Activated CD4-positive, alpha-beta T cell treated with anti-CD3 and anti-CD28 coated beads, Interleukin-2, amount 50 U/mL, for 24 hours (primary cell): ENCODE data around the gene SLC35C1.

Experiments used
- DNase-seq, 2 donors: peaks; one replicate each; pipeline ENCODE4 v3.0.0-alpha.2; 2020; ENCODE audit warnings: low read depth in 1 of 2, low spot score in 1 of 2

SLC35C1 gene

DNA sequence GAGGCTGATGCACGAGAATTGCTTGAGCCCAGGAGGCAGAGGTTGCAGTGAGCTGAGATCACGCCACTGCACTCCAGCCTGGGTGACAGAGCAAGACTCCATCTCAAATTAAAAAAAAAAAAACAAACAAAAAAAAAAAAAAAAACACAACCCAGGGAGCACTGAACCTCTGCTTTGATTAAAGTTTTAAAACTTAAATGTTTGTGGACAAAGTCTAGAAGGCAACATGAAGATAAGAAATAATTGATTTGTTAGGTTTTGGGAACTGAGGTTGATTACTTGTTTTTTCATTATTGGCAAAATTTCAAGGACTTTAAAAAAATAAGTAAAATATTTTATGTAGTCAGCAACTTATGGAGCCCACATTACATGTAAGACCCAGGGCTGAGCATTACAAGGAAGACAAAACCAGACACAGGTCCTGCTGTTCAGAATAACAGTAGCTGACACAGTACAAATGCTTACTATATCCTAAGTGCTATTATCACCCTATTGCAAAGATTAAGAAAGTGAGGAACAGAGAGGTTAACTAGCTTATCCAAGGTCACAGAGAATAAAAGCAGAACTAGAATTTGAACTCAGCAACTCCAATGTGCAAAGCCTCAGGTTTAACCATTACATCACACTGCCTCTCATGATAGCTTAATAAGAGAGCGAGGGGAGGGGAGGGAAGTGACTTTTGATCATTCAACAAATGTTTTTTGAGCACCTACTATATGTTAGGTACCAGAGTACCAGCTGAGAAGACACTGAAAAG lies 40.1 kb downstream of the SLC35C1 start:
- DNase-seq, result no peak

DNA sequence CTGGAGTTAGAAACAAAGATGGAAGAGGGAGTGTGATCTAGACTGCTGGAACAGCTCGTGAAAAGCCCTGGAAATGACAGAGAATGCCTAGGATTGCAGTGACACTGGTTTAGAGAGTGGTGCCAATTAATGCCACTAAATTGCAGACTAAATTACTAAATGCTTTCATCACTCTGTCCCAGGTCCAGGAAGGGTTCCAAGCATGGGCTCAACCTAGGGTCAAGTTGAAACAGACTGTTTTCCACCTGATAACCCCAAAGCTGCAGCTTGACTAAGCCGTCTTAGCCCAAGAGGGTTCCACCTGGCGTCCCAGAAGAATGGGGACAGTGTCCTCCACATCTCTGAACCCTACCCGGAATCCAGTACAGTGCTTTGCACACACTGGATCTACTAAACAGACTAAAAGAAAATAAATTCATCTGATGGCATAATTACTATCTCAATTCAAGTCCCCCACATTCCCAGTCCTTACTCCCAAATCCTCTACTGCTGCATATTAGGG lies 41.3 kb downstream of the SLC35C1 start:
- no peak for DNase-seq

DNA sequence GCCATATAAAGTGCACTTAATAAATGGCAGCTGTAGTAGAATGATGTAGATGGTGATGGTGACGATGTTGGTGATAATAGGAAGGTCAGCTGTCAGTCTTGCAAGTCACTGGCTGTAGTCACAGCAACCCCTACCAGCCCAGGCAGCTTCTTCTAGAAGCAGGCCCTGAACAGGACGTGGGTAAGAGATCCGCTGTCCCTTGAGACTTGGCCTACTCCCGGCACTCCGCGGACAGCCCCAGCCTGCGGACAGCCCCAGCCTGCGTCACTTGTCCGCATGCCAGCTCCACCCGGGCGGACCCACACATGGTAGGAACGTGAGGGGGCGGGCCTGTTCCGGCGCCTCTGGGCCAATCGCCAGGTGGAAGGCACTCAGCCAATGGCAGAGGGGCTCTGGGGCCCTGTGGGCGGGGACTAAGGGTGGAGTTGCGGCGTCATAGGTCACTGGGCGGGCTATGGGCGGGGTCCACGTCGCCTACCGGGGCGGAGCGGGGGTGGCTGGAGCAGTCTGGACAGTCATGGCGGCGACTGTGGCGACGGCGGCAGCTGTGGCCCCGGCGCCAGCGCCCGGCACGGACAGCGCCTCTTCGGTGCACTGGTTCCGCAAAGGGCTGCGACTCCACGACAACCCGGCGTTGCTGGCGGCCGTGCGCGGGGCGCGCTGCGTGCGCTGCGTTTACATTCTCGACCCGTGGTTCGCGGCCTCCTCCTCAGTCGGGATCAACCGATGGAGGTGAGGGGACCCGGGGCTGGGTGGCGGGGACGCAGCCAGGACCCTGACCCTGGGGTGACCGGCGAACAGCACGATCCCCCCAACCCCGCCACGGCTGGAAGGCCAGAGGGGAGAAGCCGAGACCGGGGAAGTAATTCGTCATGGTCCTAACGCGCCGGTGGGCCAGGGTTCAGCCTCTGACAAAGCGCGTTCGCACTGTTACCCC lies 42.3 kb downstream of the SLC35C1 start, which contains the start of gene CRY2:
CRY2 (plus strand) TSS at position 502 of the 937 bp plus-strand sequence; CDS start at position 518, 16 bp downstream.
- DNase-seq, result peak; percentile 99

DNA sequence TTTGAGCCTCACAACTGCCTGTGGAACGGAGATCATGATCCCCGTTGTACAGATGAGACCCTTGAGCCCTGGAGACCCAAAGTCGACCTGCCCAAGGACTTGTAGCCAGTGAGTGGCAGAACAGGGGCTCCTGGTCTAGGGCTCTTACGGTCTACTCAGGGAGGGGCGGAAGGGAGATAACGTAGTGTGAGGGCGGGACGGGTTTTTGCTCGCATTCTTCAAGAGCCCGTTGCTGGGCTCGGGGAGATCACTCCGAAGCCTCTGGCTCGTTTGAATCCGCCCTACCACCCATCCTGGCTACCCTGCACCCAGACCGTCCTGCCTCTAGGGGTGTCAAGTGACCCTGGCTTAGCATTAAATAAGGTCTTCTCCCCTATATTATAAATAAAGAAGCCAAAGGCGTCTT lies 43.0 kb downstream of the SLC35C1 start:
- peak in 1 of 2 donors; percentile 5 for DNase-seq

DNA sequence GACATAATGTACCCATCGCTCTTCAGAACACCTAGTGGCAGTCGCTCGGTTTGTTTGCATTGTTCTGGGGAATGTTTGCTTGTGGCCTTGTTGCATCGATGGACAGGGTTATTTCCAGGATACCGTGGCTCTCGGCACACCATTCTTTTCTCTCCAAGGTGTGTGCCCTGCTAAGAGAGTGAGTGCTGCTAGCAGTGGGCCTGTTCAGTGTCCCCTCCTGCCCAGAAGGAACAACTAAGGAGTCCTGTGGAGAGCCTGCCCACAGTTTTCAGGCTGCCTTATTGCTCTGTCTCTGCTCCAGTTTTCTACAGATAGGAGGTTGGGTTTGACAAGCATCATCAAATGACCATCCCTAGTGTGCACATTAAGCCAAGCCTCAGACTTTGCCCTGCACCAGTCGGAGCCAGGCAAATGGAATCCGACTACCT lies 43.7 kb downstream of the SLC35C1 start:
- no peak for DNase-seq

DNA sequence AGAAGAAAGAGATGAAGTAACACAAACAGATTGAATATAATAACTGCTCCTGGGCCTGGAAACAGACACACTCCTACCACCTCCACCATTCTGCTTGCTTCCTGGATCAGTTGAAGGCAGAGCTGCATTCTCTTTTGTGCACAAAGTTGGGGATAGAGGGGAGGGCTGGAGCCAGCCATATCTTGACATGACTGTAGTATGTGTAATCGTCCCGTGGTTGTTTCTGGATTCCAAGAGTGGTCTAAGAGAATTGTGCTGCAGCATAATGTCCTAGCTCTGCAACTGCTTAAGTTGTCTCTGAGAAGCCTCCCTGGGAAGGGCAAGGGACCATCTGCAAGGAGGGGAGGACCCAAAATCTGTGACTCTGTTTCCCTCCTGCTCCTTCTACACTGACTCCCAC lies 45.5 kb downstream of the SLC35C1 start:
- DNase-seq, result no peak

DNA sequence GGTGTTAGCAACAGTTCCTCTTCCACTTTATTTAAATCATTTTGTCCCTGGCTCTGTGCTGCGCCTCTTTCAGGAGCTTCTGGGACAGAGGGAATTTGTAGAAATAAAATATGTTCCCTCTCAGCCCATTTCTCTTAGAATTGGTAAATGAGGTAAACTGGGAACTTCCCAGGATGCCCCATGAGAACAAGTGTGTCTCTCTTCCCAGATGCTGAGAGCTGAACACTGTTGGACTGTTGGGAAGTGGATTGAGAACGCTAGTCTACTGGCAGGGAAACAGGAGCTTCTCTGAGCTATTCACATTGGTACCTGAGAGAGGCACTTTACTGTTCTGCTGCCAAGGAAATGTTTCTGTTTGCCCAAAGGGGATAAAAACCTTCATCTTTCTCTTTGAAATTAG lies 46.3 kb downstream of the SLC35C1 start:
- no peak for DNase-seq

DNA sequence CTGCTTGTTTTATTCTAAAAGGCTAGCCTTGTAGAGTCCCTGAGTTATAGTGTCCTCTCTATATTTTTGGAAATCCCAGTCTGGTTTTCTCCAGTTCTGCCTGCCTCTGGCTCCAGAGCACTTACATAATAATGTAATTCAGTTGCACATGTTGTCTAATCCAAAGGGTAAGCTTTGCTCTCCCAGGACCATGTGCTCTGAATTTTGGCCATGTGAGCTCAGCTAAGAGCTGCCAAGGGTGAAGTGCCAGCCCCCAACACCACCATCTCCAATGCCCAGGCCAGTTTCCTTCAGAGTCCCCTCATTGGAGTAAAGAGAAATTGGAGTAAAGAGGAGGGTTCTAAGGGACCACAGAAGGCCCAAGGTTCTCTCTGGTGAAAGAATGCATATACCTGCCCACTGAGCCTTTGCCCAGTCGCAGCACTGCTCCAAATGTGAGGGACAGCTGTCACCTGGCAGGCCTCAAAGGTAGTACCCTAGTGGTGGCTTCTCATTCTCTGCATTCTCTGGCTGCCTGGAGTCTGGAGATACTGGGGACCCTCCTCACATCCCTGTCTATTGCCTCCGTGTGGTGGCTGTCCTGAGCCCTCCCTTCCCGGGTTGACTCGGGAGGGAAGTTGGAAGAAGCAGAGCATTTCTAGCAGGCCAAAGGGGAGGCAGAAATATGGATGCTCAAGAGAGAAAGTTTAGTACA lies 47.2 kb downstream of the SLC35C1 start:
- no peak for DNase-seq

DNA sequence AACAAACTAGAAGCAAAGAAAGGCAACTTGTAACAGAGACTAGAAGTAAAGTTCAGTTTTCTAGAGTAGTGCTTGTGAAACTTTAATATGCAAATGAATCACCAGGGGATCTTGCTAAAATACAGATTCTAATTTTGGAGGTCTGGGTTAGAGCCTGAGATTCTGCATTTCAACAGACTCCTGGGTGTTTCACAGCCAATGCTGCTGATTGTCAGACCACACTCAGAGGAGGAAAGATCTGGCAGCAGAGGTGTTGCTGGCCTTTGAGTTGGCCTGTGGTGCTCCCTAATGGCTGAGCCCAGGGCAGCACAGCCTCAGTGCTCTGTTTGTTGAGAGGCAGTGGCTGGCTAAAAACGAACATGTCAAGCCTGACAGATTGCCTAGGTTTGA lies 47.8 kb downstream of the SLC35C1 start:
- no peak for DNase-seq

DNA sequence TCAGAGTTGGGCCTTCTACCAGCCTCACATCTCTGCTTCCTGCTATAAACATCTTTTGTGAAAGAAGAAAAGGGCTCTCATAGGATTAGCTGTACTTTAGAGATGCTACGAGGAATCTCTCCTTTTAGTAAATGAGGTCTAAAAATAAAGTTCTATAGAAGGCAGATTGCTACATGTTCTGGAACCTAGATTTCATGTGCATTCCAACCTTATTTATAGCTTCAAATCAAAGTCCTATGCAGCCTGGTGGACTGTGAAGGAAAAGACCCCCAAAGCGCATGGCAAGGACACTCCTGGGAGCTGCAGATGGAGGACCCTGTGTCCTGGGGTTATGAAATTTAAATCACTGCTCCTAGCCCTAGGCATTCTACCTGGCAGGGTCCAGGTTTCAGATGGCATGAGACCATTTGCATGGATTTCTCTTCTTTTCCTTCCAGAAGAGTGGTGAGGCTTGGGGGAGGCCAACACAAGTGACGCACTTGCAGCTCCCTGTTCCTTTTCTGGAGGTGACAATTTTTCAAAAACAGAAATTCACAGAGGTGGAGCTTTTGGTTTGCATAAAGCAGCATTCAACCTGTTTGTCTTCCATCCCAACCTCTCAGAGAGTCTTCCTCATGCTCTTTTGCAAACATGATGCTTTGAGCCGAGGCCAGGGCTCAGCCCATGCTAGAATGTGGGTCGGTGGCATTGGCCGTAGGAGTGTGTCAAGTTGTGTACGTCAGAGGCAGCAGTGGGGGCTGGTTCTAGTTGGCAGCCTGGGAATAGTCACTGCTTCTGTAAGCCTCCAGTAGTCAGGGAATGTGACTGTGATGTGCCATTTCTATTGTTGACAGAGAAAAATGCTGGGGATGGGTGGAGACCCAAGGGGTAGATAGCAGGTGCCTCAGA lies 48.6 kb downstream of the SLC35C1 start:
- DNase-seq, result no peak

DNA sequence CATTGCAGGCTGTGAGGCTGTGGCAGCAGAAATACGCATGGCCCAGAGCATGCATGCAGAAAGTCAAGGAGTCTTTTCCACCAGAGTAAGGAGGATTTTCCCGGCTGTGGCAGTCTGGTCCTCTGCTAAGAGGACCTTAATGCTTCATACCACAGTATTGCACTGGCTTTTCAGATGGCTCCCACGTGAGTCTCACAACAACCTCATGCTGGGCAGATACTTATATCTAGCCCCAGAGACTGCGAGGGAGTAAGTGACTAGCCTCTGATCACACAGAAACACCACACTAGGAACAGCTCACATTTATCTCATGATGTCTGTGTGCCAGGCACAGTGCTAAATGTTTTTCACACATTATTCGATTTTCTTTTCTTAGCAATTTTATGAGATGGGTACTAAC lies 50.4 kb downstream of the SLC35C1 start:
- DNase-seq, result no peak

DNA sequence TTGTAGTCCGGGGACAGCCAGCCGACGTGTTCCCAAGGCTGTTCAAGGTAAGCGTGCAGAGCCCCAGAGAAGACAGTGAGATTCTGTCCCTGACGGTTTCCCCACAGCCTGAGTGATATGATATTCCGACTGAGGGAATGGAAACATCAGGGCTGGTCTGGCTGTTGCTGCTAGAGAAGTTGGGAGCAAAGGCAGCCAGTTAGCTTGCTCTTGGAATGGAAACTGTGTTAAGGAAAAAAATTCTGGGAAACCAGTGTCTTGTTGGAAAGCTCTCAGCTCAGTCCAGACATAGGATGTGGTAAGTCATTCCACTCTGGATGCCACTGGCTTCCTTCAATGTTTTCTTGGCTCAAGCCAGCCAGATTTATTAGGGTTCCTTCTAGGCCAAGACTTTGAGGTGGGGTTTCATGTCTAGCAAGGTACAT lies 51.1 kb downstream of the SLC35C1 start:
- DNase-seq, result no peak

DNA sequence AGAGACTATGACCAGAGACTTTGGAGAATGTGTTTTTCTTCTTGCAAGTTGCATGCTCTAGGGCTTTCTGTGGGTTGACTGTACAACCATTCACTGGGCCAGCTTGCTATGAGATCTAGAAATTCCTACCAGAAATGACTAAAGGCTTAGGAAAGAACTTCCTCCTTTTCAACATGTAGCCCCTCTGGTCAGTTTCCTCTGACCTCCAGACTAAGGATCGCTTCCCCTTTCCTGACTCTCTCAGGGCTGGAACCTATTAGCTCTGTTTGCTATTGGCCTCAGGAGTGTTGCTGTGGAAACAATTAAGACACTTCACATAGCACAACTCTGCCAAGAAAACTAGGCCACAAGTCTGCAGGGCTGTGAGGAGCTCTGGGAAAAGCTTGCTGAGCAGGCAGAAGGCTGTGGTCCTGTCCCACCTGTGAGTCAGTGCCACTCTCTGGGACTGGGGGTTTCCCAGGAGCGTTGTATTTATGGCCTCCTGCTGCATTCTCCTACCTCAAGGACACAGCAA lies 53.1 kb downstream of the SLC35C1 start:
- no peak for DNase-seq

DNA sequence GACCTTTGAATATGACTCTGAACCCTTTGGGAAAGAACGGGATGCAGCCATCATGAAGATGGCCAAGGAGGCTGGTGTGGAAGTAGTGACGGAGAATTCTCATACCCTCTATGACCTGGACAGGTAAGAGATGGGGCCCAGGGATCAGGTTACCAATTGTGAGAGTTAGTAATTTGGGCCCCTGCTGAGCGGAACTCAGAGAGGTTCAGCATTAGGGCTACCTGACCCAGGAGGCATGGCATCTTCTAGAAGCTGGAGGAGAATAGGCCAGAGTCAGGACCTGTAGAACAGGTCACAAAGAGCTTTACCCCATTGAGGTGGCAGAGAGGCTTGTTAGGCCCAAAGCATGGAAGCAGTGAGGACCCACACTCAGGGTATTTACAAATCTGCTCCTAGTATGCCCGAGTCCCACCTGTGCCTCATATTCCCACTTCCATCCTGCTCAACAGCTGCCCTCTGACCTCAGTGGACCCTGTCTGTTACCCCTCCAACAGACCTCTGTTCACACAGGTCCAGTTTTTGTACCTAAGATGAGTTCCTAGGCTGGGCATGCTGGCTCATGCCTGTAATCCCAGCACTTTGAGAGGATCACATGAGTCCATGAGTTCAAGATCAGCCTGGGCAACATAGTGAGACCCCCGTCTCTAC lies 53.9 kb downstream of the SLC35C1 start:
- no peak for DNase-seq

DNA sequence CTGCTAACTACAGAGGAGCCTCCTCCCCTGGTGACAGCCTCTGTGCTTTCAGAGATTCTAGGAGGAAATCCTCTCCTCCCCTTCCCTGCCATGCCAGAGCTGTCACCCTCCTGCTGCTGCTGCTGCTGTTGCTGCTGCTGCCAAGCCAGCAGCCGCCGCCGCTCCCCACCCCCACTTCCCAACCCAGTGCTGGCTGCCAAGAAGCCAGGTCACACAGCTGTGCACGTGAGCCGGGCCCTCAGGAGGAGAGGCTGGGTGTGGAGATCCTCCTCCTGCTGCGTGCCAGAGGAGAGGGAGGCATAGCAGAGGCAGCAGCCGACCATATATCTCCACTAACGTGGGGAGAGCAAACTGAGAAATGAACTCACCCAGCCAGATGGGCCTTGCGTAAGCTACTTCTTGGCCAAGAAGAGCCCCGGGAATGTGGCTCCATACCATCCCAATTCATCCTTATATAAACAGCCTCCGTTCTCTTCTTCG lies 54.8 kb downstream of the SLC35C1 start:
- DNase-seq, result no peak

DNA sequence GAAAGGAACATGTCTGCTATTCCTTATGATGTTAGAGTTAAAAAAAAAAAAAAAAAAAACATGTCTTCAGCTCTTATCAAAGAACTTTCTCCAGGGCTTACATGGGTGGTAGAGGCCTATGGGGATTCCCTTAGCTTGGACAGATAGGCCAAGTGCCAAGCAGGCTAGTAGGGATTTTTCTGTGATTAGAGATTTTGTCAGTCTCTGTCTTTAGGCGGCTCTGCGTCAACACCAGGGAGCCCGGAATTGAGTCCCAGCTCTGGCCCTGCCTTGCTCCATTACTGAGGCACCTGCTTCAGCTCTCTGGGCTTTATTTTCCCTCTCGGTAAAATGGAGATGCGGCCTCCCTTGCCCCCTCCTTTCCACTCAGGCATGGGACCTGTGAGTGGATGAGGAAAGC lies 55.4 kb downstream of the SLC35C1 start:
- no peak for DNase-seq

DNA sequence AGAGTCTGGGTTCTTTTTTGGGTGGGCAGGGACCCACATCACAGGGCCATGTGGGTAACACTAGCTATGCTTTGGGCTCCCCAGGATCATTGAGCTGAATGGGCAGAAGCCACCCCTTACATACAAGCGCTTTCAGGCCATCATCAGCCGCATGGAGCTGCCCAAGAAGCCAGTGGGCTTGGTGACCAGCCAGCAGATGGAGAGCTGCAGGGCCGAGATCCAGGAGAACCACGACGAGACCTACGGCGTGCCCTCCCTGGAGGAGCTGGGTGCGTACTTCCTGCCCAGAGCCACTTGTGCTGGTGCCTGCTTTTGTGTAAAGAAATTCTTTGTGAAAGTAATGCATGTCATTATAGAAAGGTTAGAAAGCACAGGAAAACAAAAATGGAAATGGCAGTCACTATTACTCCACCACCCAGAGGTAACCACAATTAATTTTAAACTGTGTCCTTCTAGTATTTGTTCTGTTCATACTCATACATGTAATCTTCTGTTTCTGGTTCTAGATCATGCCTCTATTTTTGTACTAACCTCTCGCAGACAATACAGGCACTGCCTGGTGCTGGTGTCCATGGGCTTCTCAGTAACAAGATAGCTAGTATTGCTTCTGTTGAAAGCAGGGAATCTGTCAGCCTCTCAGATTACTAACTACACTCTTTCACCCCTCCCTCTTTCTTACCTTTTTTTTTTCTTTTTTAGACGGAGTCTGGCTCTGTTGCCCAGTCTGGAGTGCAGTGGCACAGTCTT lies 56.0 kb downstream of the SLC35C1 start:
- no peak for DNase-seq
